Skin epidermis (tissue), 12 donors: ENCODE measurements around the gene SOX6.

Source experiments
- H3K27ac ChIP-seq, 21 experiments: fragments of 200-600 bp; sonication (generic) in 11 of 21; one replicate each; pipeline ENCODE4 v1.5.0; 2020; ENCODE audit warnings: mild to moderate bottlenecking in 3 of 21, inconsistent platforms in 2 of 21, moderate library complexity in 2 of 21
- H3K4me3 ChIP-seq, 7 experiments: fragments of 200-600 bp; sonication (generic) in 2 of 7; one replicate each; pipeline ENCODE4 v1.5.0; 2020; ENCODE audit warnings: inconsistent platforms in 2 of 7, mild to moderate bottlenecking in 2 of 7, moderate library complexity in 1 of 7

Gene SOX6

GRCh38 chr11:15985860-15986139 lies 370.5 kb downstream of the SOX6 start:
- Histone ChIP-seq H3K4me3 (no peak overlapping the region), H3K27ac (no peak overlapping the region)

DNA sequence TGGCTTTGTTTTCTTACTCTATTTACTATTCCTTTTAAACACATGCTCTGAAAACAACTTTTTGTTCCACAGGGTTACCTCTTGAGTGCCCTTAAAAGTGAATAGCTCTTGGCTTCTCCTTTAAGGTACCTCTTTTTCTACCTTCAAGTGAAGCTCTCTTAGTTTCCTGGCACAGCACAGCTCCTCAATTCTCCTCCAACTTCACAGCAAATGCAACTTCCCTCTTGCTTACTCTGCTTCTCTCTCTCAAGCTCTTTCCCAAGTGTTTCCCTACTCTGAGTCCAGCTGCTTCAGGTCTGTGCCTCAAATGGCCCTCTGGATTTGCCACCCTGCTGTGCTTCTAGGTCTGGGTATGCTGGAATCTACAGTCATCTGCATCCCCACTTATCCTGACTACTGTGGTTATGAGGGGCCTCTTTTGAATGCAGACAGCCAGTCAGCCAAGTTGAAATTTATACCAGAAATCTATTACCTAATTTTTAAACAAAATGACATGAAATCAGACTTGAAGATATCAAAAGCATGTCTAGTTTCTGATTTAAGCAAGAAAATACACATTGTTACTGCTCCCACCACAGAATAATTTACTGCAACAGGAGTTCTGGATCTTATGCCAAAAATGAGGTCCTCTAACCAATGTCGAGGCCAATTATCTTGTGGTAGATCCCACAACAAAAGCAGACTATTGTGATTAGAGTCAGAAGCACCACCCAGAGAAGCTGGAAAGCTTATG lies 371.1 kb downstream of the SOX6 start:
- Histone ChIP-seq H3K4me3 (no peak overlapping the region), H3K27ac (no peak overlapping the region)

DNA sequence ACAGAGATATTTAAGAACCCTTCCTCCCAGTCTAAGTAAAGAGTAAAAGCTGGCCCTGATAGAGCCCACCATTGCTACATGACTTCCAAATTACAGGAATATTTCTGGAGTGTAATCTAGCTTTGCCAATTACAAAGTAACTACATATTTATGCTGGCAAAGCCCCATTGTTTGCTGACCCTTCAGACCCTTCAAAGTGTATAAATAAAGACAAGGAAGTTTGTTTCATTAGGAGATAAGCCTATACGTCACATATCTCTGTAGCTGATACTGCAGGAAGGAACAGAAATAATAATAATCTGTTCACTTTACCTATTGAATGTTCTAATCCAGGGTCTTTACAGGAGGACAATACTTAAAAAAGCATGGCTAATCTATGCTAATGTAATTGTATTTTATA lies 375.1 kb downstream of the SOX6 start:
- Histone ChIP-seq H3K4me3 (no peak overlapping the region), H3K27ac (no peak overlapping the region)

- Histone ChIP-seq H3K27ac (no peak overlapping the region), H3K4me3 (no peak overlapping the region)
These were observed 379.2 kb downstream of the SOX6 start for GRCh38 chr11:15977116-15977515.

DNA sequence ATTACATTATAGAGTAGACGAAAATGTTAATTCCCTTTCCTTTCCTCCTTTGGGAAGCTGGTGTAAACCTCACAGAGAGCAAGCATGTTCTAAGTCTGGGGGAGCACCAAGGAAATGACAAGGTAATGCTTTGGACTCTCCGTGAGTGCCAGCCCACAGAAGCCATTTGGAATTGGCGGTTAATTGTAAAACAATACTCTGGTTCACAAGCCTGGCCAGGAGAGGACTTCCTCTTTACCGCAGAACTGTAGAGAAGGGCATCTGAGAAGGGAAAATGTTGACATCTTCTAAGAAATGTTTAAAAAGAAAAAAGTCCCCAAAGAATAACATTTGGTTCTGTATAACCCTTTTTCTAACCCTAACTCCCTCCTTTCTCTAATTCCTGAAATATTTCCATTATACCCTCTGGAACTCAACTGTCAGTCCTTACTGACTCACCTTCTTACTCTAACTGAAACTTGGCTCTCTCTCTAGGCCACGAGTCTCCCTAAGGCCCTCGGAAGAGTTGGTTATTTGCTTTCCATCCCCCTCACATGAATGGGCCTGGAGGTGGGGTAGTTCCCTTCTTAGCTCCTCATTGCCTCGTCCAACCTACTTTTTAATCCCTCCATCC lies 379.8 kb downstream of the SOX6 start:
- no peak overlapping the region for H3K4me3 ChIP-seq
- H3K27ac ChIP-seq: no peak overlapping the region

- H3K4me3 ChIP-seq: no peak overlapping the region
- no peak overlapping the region for H3K27ac ChIP-seq
These were observed 380.6 kb downstream of the SOX6 start for GRCh38 chr11:15975742-15976141.

GRCh38 chr11:15972838-15973237 lies 383.5 kb downstream of the SOX6 start:
- Histone ChIP-seq H3K4me3 (no peak overlapping the region), H3K27ac (no peak overlapping the region)

- H3K4me3 ChIP-seq: no peak overlapping the region
- peak overlapping the region in 2 of 21 experiments; percentile 15 to 86 for H3K27ac ChIP-seq
These were observed 385.2 kb downstream of the SOX6 start for GRCh38 chr11:15971215-15971546.

DNA sequence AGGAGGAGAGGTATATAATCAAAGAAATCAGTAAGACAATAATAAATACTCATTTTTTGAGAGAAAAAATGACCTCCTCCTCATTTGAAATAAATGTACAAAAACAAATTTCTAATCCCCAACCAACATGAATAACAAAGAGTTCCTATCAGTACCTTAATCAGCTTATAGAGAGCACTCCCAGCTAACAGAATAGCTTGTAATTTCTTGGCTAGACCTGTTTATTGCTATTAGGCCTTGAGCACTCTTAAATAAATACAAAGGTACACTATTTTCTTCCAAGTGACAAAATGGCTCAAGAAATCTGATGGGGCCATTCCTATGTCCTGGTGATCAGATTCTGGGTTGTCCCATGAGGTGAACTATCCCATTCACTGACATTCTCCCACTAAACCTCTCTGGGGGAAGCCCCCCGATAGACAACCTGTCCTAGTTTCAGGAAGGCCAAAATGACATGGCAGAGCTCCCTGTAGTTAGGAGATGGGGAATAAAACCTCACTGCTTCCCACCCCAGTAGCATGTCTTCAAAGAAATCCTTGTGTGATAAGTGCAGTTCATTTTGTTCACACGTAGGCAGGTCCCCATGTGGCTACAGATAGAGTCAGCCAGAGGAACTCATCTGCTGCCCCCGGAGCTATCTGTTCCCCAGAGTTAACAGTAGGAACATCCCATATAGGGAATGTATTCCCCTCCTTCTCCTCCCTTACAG lies 385.7 kb downstream of the SOX6 start:
- H3K27ac ChIP-seq: peak overlapping the region in 9 of 21 experiments; percentile 10 to 86 (median 48)

DNA sequence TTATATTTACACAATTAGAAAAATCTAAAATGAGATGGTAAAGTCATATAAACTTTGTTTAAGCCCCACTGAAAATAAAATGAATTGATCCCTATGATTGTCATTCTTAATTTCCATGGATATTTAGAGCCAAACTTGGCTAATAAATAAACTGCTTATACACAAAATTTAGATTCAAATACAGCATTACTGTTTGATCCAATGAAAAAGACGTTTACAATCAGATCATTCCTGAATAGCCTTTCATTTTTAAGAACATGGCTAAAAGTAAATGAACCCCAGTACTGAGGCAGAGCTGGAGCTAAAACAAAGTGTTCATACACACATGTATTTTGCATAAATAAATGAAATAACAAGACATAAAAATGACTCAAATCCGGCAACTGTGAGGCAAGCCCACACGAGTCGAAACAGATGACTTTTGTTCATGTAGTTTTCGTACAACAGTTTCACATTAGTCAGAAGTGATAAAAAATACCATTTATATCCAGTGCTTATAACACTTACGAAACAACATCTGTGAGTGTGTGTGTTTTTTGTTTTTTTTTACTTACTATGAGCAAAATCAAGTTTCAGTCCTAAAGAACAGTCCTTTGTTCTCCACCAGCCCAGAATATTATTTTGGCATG lies 386.5 kb downstream of the SOX6 start:
- H3K27ac ChIP-seq: peak overlapping the region in 12 of 21 experiments; percentile 22 to 86 (median 66)

More for the DNA sequence above, 385.7 kb downstream of the SOX6 start:
- H3K4me3 ChIP-seq: no peak overlapping the region

DNA sequence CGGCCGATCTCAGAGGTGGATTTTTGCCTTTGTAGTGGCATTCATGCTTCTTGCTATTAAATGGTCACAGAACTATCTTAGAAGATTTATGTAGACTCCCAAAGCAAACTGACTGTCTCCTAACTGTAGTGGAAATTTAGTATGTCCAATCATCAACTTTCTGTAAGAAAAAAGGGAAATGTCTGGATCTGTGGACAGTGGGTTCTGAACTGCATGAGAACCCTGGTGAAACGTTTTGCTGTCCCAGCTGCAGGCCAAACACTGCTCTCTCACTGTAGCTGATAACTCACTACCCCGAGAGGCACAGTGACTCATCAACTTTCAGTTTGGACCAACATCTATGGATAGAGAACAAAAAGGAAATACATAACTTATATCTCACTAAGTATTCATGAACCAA lies 387.1 kb downstream of the SOX6 start:
- H3K27ac ChIP-seq: peak overlapping the region in 16 of 21 experiments; percentile 36 to 86 (median 66)
- H3K4me3 ChIP-seq: no peak overlapping the region

More for the DNA sequence above, 386.5 kb downstream of the SOX6 start:
- H3K4me3 ChIP-seq: no peak overlapping the region

GRCh38 chr11:15968461-15969130 lies 387.8 kb downstream of the SOX6 start:
- Histone ChIP-seq H3K27ac (peak overlapping the region in 20 of 21 experiments; percentile 25 to 86 (median 67)), H3K4me3 (no peak overlapping the region)

GRCh38 chr11:15967966-15968365 lies 388.4 kb downstream of the SOX6 start:
- peak overlapping the region in 19 of 21 experiments; percentile 47 to 86 (median 68) for H3K27ac ChIP-seq
- no peak overlapping the region for H3K4me3 ChIP-seq

DNA sequence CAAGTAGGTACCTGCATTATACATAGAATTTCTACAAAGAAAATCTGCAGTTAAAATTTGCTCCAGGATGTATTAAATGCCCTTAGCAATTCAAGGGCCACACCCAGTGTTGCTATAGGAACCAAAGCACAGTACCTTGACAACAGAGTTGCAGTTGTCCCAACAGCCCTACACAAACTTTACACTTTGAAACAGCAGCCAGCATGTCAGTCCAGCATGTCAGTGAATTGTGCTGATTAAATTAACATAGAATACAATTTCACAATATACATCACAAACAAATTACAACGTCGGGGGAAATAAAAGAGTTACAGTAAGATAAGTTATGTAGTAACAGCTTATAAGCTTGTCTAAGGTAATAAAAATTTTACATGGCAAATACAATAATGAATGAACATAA lies 389.2 kb downstream of the SOX6 start:
- H3K27ac ChIP-seq: peak overlapping the region in 9 of 21 experiments; percentile 4 to 78 (median 65)
- H3K4me3 ChIP-seq: no peak overlapping the region

- Histone ChIP-seq H3K27ac (peak overlapping the region in 20 of 21 experiments; percentile 20 to 81 (median 69)), H3K4me3 (no peak overlapping the region)
These were observed 390.6 kb downstream of the SOX6 start for GRCh38 chr11:15965562-15966250.

DNA sequence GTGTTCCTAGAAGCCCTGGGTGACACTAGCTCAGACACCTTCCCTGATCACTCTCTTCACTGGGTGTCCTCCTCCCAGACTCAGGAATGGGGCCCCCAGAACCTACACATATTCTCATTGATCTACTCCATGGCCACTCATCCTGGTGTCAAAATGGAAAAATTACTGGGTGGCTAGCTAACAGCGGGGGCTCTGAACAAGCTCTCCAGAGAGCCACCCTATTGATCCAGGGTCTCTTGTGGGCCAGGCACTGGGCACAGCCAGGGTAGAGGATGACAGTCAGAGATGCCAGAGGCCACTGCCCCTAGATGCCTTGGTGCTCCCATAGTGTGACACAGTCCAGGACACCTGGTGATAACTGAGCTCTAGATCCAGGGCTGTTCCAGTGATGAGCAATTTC lies 393.1 kb downstream of the SOX6 start:
- Histone ChIP-seq H3K4me3 (no peak overlapping the region), H3K27ac (no peak overlapping the region)

- no peak overlapping the region for H3K4me3 ChIP-seq
- H3K27ac ChIP-seq: no peak overlapping the region
These were observed 397.4 kb downstream of the SOX6 start for GRCh38 chr11:15958910-15959309.

DNA sequence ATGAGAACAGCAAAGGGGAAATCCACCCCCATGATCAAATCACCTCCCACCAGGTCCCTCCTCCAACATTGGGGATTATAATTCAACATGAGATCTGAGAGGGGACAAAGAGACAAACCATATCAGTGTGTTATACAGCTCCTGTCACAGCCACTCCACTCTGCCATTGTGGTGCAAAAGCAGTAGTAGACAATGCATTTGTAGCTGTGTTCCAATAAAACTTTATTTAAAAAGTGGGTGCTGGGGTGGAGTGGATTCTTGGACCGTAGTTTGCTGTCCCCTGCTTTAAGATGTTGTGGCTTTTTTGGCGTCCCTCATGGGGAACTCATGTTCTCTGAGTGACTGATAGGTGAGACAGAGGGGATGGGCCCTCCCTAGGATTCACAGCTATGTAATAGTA lies 399.1 kb downstream of the SOX6 start:
- no peak overlapping the region for H3K27ac ChIP-seq
- no peak overlapping the region for H3K4me3 ChIP-seq

DNA sequence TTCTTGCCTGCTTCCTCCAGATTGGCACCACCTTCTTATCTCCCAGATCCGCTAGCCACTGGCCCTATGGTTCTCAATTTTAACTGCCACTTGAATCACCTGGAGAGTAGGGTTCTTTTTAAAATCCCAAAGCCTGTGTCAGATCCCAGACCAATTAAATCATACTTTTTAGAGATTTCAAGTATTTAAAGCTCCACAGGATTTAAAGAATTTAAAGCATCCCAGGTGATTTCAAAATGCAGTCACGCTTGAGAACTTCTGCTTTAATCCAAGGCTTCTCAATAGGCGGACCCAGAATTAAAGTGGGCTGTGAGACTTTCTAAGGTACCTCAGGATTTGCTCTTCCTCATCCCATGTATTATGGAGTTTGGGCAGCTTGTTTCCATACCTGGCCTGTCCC lies 400.0 kb downstream of the SOX6 start:
- H3K27ac ChIP-seq: no peak overlapping the region
- H3K4me3 ChIP-seq: no peak overlapping the region

DNA sequence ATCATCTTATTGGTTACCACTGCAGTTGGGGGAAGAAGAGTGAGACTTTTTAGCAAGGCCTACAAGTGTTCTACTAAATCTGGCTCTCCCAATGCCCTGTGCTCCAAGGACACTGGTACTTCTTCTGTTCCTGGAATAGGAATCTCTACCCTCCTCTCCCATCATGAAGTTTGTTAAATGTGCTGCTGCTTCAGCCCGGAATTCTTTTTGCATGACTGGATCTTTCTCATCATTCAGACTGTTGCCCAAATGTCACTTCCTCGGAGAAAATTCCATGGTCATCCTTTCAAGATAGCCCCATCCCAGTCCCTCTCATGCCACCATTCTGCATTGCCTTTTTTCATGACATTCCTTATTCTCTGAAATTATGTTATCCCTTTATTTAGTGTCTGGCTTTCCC lies 400.8 kb downstream of the SOX6 start:
- Histone ChIP-seq H3K4me3 (no peak overlapping the region), H3K27ac (no peak overlapping the region)
